SK-N-SH treated with all-trans-retinoic acid at 6 μM for 48 hours (cell line): ENCODE data around the gene NEGR1.

ENCODE experiments used
- CSDC2 ChIP-seq: fragments of 250-450 bp; sonication (Bioruptor Pico); IDR thresholded peaks from 2 replicates; pipeline ENCODE4 v1.5.0; 2020; ENCODE audit warnings: mild to moderate bottlenecking, moderate library complexity
- ESRRG ChIP-seq: fragments of 250-450 bp; sonication (Bioruptor Pico); IDR thresholded peaks from 2 replicates; pipeline ENCODE4 v1.6.1; 2021; ENCODE audit warnings: mild to moderate bottlenecking
- GLIS3 ChIP-seq: fragments of 250-450 bp; sonication (Bioruptor Pico); IDR thresholded peaks from 2 replicates; pipeline ENCODE4 v1.5.0; 2020; ENCODE audit warnings: mild to moderate bottlenecking, moderate library complexity
- ISL1 ChIP-seq: fragments of 250-450 bp; sonication (Bioruptor Pico); IDR thresholded peaks from 2 replicates; pipeline ENCODE4 v2.1.2; 2022; ENCODE audit warnings: mild to moderate bottlenecking, moderate library complexity
- PPARA ChIP-seq: fragments of 250-450 bp; sonication (Bioruptor Pico); IDR thresholded peaks from 2 replicates; pipeline ENCODE4 v1.5.0; 2020; ENCODE audit warnings: mild to moderate bottlenecking, borderline replicate concordance
- RARB ChIP-seq: fragments of 250-450 bp; sonication (Bioruptor Pico); IDR thresholded peaks from 2 replicates; pipeline ENCODE4 v1.8.0; 2021; ENCODE audit warnings: mild to moderate bottlenecking, moderate library complexity
- ZC3H10 ChIP-seq: fragments of 250-450 bp; sonication (Bioruptor Pico); IDR thresholded peaks from 2 replicates; pipeline ENCODE4 v1.5.1; 2021; ENCODE audit warnings: mild to moderate bottlenecking, moderate library complexity
- TF ChIP-seq, protein P1 (sequence below): fragments of 250-450 bp; sonication (Bioruptor Pico); IDR thresholded peaks from 2 replicates; pipeline ENCODE4 v1.5.0; 2020; ENCODE audit warnings: mild to moderate bottlenecking, moderate library complexity

DNA sequence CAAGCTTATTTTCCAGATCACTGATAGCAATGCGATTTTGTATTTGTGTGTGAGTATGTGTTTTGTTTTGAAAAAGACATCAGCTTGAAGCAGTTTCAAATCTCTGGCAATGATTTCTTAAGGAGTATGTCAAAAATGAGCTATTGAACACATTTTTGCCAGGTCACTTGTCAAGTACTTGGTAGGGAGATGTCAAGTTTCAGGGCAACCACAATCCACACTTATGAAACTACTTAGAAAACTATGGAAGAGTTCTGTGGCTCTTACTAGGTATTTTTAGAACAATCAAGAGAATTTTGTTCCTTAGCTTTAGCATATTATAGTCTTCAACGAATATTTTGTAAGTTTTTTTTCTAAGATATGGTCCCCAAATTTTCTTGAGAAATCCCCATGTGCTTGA lies 882.7 kb downstream of the NEGR1 start:
- TF ChIP-seq ESRRG (CRISPR knock-in tag) (no peak), CSDC2 (CRISPR knock-in tag) (no peak), ISL1 (CRISPR knock-in tag) (no peak), RARB (CRISPR knock-in tag) (no peak), PPARA (no peak), ZC3H10 (CRISPR knock-in tag) (no peak), GLIS3 (CRISPR knock-in tag) (no peak)
- TF ChIP-seq, protein P1, sequence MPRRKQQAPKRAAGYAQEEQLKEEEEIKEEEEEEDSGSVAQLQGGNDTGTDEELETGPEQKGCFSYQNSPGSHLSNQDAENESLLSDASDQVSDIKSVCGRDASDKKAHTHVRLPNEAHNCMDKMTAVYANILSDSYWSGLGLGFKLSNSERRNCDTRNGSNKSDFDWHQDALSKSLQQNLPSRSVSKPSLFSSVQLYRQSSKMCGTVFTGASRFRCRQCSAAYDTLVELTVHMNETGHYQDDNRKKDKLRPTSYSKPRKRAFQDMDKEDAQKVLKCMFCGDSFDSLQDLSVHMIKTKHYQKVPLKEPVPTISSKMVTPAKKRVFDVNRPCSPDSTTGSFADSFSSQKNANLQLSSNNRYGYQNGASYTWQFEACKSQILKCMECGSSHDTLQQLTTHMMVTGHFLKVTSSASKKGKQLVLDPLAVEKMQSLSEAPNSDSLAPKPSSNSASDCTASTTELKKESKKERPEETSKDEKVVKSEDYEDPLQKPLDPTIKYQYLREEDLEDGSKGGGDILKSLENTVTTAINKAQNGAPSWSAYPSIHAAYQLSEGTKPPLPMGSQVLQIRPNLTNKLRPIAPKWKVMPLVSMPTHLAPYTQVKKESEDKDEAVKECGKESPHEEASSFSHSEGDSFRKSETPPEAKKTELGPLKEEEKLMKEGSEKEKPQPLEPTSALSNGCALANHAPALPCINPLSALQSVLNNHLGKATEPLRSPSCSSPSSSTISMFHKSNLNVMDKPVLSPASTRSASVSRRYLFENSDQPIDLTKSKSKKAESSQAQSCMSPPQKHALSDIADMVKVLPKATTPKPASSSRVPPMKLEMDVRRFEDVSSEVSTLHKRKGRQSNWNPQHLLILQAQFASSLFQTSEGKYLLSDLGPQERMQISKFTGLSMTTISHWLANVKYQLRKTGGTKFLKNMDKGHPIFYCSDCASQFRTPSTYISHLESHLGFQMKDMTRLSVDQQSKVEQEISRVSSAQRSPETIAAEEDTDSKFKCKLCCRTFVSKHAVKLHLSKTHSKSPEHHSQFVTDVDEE (CRISPR knock-in tag) = no peak
